Measurements from ENCODE around the gene FNIP2.

GRCh38 chr4:158818560-158819140 is 49.8 kb downstream of the FNIP2 start:
- TF ChIP-seq POLR2A (IDR thresholded peaks at IDR 0.05) (no peak), CTCF (IDR thresholded peaks at IDR 0.05 in 8 of 11, conservative IDR thresholded peaks at IDR 0.05 in 3 of 11) (no peak)
